Measurements from ENCODE around the gene EVI5L. TPM values are rescaled to one million over a fixed set of nuclear protein-coding genes. Genes with fewer than 3 reads are reported as not detected.

EVI5L gene
- polyA plus RNA-seq, 1 of the 3 experiments (the other 2 are of a cell fraction), result 9.7 TPM

GRCh38 chr19:7879111-7879807 is 49.2 kb downstream of the EVI5L start:
- ChIA-PET POLR2A (no interaction called here), CTCF (interaction anchor here (0.8 kb wide), 1 partner anchor 17 kb away, joined by 4 read pairs; no protein-coding TSS in a partner anchor)
- Histone ChIP-seq H3K9ac (no peak overlapping the region), H4K20me1 (ENCODE audit: insufficient read depth) (no peaks in the 10 kb centered on the region), H3K4me3 (ENCODE audit: low read depth in 2 of 2, low read length in 1 of 2) (no peak overlapping the region), H3K4me1 (ENCODE audit: control insufficient read depth in 1 of 2, insufficient read depth in 2 of 2, low read depth in 1 of 2, low read length in 1 of 2) (peaks cover 0 to 4% of the 10 kb centered on the region in 2 experiments; a peak in 1 of 4 replicates), H3K9me2 (no peaks in the 10 kb centered on the region), H3K9me3 (no peaks in the 10 kb centered on the region), H3K4me2 (no peak overlapping the region), H2AFZ (ENCODE audit: low read depth) (no peak overlapping the region), H3K79me2 (ENCODE audit: insufficient read depth) (no peaks in the 10 kb centered on the region), H3F3A (replicated peaks; ENCODE audit: insufficient read depth) (no peaks in the 10 kb centered on the region), H3K27me3 (ENCODE audit: insufficient read depth) (no peaks in the 10 kb centered on the region), H3K36me3 (replicated peaks in 1 of 2; ENCODE audit: control insufficient read depth in 1 of 2, insufficient read depth in 2 of 2, low read length in 1 of 2) (no peaks in the 10 kb centered on the region), H3K27ac (ENCODE audit: low read depth in 2 of 2, low read length in 1 of 2) (no peak overlapping the region)
- DNase-seq, result no peak
- TF ChIP-seq GATA2 (CRISPR knock-in tag; IDR thresholded peaks at IDR 0.05) (no peak), SIN3A (IDR thresholded peaks at IDR 0.05; ENCODE audit: borderline replicate concordance, low read depth, low read length) (no peak)
- 88% methylated on average over 14 of the region's 18 CpGs for WGBS (ENCODE audit: low lambda C conversion rate)

GRCh38 chr19:7879836-7880235 is 49.8 kb downstream of the EVI5L start:
- CTCF ChIA-PET, result no interaction called here
- H3K36me3 ChIP-seq (replicated peaks in 1 of 2; ENCODE audit: control insufficient read depth in 1 of 2, insufficient read depth in 2 of 2, low read length in 1 of 2), result no peaks in the 10 kb centered on the region
- POLR2A ChIA-PET, result no interaction called here
- no peak overlapping the region for H3K27ac ChIP-seq (ENCODE audit: low read depth in 2 of 2, low read length in 1 of 2)
- no peaks in the 10 kb centered on the region for H3K79me2 ChIP-seq (ENCODE audit: insufficient read depth)
- no peaks in the 10 kb centered on the region for H3K9me2 ChIP-seq
- H4K20me1 ChIP-seq (ENCODE audit: insufficient read depth), result no peaks in the 10 kb centered on the region
- no peak overlapping the region for H2AFZ ChIP-seq (ENCODE audit: low read depth)
- H3K4me2 ChIP-seq, result no peak overlapping the region
- peaks cover 0 to 2% of the 10 kb centered on the region in 2 experiments; a peak in 1 of 4 replicates for H3K4me1 ChIP-seq (ENCODE audit: control insufficient read depth in 1 of 2, insufficient read depth in 2 of 2, low read depth in 1 of 2, low read length in 1 of 2)
- no peak overlapping the region for H3K4me3 ChIP-seq (ENCODE audit: low read depth in 2 of 2, low read length in 1 of 2)
- DNase-seq, result no peak
- no peak overlapping the region for H3K9ac ChIP-seq
- no peaks in the 10 kb centered on the region for H3K9me3 ChIP-seq
- 86% methylated on average over 19 of the region's 19 CpGs for WGBS (ENCODE audit: low lambda C conversion rate)
- no peaks in the 10 kb centered on the region for H3K27me3 ChIP-seq (ENCODE audit: insufficient read depth)
- H3F3A ChIP-seq (replicated peaks; ENCODE audit: insufficient read depth), result no peaks in the 10 kb centered on the region
- TF ChIP-seq RXRA (IDR thresholded peaks at IDR 0.05; ENCODE audit: borderline replicate concordance, low read depth) (no peak), FOXM1 (IDR thresholded peaks at IDR 0.05; ENCODE audit: low read depth) (no peak), REST (IDR thresholded peaks at IDR 0.05; ENCODE audit: low read depth, low read length) (no peak), SMC3 (IDR thresholded peaks at IDR 0.05; ENCODE audit: low read depth, low read length) (no peak), CHD2 (IDR thresholded peaks at IDR 0.05; ENCODE audit: low read length, partially characterized antibody) (no peak), GATA2 (CRISPR knock-in tag; IDR thresholded peaks at IDR 0.05) (no peak), FOXJ3 (CRISPR knock-in tag; IDR thresholded peaks at IDR 0.05) (no peak), MEF2A (IDR thresholded peaks at IDR 0.05; ENCODE audit: borderline replicate concordance, low read depth) (no peak), EP300 (IDR thresholded peaks at IDR 0.05; ENCODE audit: borderline replicate concordance in 1 of 2, low read depth in 1 of 2, low read length in 1 of 2) (no peak), YY1 (IDR thresholded peaks at IDR 0.05; ENCODE audit: low read depth) (no peak), MAX (IDR thresholded peaks at IDR 0.05; ENCODE audit: low read depth) (no peak), RAD21 (IDR thresholded peaks at IDR 0.05; ENCODE audit: low read length) (no peak), FOSL2 (IDR thresholded peaks at IDR 0.05; ENCODE audit: borderline replicate concordance, low read depth) (no peak), USF1 (IDR thresholded peaks at IDR 0.05; ENCODE audit: borderline replicate concordance, low read depth) (no peak), GABPA (IDR thresholded peaks at IDR 0.05; ENCODE audit: low read depth) (no peak), RCOR1 (IDR thresholded peaks at IDR 0.05; ENCODE audit: low read length) (no peak)
